Measurements from ENCODE around the gene AAGAB.
"Not testable (repeated sequence)": the region's sequence is repeated elsewhere in the genome, so short reads cannot be mapped to it uniquely, and the experiment has no call there.

GRCh38 chr15:67246606-67247005, 7.9 kb downstream of the AAGAB start:
- TF ChIP-seq CTCF (IDR thresholded peaks at IDR 0.05); REST (IDR thresholded peaks at IDR 0.05; ENCODE audit: insufficient read depth in 1 of 2, low read depth in 2 of 2, low read length in 1 of 2); POLR2AphosphoS5 (IDR thresholded peaks at IDR 0.05; ENCODE audit: low read depth, low read length); TCF7L2 (IDR thresholded peaks at IDR 0.05; ENCODE audit: low read depth, low read length): not testable (repeated sequence)

All from Panc1 (cell line).